ENCODE data around the gene LTBP2.

Gene LTBP2

DNA sequence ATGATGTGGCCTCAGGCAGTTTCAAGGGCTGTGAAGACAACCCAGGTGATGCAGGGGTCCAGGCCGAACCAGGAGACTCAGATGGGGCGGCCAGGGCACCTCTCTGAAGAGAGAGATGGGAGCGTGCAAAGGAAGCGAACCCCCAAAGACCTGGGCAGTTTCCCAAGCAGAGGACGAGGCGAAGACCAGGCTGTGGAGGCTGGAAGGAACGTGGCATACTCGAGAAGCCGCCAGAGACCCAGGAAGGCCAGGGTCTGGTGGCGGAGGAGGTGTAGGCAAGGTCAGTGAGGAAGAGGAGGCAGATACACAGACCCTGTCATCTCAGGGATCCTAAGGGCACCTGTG lies 24.7 kb downstream of the LTBP2 start:
- no peak for FAIRE-seq

DNA sequence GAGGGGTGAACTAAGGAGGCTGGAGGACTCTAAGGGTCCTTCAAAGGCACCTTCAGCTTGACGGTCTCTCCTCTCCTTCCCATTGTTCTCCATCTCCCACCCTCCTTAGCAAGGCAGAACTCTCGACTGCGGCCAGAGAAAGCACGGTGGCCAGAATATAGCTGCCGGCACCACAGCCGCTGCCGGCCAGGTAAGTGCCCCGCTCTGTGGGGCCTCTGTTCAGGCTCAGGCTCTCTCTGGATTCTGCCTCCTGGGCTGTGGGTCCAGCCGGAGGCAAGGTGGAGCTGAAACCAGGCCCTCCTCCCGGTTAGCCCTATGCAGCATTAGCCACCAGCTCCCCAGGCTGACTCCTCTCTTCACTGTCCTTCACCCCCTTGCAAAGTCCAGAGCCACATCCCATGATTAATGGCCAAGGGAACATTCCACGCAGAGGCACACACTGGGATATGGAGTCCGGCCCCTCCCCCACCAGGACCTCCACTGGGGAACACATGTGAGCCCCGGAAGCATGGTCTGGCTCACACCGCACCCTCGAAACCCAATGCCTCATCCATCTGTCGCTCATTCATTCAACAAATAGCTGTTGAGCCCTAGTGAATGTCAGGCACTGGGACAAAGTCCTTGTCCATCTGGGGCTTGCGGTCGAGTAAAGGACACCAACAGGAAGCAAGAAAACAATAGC lies 25.2 kb downstream of the LTBP2 start:
- FAIRE-seq, result no peak

DNA sequence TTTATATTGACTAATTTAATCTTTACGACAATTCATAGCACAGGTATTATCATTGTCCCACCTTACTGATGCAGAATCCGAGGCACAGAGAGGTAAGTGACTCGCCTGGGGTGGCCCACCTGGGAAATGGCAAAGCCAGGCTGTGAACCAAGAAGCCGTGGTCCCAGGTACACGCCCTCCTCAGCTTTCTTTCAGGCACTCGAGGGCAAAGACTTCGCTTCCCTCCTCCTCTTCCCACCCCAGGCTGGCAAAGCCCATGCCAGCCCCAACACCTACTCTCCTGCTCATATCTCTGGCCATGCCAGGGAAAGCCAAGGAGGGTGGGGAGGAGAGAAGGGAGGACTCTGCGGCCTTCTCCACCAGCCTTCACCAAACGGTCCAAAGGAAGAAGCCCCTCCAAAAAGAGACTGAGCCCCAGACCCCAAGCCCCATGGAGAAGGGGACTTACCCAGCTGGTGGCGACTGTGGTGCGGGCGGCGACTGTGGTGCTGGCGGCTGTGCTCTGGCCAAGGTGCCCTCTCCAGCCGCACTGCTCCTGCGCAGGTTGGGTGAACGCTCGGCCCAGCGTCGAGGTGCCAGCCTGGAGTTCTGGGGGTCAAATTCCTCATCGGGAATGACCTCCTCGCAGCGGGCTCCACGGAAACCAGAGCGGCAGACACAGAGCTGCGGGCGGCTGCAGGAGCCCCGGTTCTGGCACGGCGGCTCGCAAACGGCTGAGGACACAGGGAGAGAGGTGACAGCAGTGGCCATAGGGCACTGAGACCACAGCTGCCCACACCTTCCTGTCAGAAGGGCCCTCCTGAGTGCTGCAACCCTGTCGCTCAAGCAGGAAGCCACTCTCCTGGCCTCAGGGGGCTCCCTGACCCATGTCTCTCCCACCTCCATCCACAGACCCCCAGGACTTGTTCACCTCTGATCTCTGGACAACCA lies 26.4 kb downstream of the LTBP2 start:
- FAIRE-seq, result no peak

DNA sequence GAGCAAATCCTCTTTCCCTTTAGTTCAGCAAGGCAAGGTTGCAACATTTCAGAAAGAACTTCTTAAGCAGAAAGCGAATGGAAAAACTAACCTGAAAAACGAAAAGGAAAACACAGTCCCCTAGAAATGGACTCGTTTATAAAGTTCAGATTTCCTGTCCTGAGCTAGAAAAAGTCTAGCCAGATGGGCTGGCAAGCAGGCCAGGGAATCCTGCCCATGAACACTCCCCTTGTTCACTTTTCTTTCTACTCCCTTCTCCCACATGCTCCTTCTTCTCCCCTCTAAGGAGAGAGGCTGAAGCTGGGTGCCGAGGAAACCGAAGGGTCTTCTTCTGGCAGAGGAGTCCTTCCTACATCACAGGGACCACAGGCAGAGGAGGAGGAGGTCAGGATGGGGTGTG lies 27.1 kb downstream of the LTBP2 start:
- no peak for FAIRE-seq

DNA sequence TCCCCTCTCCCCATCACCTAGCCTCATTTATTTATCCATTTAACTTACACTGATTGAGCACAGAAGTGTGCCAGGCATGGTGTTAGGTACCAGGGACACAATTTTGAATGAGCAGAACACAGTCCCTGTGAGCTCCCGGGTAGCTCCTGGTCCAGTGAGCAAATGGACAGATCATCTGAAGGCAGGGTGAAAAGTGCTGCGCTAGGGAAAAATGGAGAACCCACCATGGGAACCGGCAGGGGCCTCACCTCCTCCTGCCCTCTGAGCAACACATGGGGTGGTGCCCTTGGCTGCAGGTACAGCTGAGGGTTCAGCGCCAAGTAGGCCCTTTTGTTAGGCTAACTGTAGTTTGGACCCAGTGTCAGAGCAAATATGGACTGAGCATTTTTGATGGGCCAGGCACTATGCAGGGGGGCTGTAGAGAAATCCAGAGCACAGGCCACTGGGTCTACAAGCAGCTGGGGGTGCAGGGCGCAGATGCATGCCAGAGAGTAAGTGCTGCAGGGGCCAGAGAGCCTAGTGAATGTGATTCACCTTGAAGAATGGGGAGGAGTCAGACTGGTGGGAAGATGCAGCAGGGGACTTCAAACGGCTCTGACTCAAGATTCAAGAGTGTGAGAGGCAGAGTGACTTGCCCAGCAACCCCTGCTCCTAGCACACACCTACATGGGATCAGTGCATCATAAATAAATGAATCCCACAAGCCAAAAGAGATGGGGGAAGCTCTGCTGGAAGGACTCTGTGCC lies 28.2 kb downstream of the LTBP2 start:
- no peak for FAIRE-seq

DNA sequence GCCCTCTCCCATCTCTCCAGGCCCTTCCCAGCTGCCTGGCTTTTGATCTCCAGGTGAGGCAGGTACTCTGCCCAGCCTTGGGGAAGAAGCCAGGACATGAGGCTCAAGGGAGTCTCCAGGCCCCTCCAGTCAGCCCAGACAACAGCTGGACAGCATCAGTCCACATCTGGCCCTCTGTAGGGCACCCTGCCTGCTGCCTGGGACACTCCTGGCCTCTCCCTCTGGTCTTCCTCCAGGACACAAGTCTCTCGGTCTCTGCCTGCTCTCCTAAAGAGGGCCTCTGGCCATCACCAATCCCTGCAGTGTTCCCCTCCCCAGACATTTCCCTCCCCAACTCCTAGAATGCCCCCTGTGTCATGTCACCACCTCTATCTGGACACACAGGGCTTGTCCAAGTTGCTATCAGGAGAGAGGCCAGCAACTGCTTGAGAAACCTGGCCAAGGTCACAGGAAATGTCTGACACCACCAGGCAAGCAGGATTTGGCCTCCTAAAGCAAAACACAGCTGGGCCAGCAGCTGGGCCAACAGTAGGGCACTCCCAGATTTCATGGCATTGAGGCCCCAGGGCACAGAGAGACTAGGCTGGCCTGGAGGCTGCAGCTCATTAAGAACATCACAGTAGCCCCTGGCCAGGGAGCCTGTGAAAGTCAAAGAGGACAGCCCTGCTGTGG lies 29.0 kb downstream of the LTBP2 start:
- no peak for FAIRE-seq

DNA sequence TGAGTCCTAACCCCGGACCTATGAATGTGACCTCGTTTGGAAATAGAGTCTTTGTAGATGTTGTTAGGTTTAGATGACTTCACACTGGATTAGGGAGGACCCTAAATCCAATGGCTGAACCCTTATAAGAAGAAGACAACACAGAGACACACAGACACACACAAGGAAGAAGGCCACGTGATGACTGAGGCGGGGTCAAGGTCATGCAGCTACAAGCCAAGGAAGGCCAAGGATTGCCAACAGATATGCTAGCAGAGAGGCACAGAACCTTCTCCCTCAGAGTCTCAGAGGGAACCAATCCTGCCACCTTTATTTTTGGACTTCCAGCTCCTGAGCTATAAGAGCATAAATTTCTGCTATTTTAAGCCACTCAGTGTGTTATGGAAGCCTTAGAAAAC lies 31.8 kb downstream of the LTBP2 start:
- FAIRE-seq, result no peak

DNA sequence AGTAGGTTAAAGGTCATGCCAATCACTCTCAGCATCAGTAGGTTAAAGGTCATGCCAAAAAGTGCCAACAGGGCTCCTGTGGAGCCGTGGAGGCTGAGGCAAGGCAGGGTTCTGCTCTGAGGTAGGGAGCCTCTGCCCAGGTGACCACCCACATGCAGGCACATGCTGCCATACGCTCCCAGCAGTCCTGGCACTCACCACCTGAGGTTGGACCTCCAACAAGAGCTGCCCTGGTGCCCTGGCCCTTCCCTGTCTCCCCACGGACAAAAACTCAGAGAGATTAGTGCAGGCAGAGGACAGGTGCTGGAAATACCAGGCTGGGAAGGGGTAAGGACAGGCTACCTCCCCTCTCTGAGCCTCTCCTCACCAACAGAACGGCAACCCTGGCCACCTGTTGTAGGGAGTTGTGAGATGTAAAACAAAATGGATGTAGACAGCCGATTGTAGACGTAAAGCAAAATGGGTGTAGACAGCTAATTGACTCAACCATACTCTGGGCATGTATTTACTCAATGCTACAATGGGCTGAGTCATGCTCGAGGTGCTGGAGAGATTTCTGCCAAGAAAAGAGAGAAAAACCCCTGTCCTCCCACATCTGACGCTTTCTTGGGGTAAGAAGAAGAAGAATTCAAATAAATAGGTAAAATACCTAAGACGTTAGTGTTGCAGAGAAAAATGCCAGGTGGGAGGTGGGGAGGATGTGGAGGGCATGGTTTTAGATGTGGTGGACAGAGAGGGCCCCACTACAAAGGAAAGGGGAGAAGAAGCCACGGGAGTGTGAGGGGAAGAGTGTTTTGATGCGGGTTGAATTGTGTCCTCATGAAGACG lies 32.4 kb downstream of the LTBP2 start:
- no peak for FAIRE-seq

DNA sequence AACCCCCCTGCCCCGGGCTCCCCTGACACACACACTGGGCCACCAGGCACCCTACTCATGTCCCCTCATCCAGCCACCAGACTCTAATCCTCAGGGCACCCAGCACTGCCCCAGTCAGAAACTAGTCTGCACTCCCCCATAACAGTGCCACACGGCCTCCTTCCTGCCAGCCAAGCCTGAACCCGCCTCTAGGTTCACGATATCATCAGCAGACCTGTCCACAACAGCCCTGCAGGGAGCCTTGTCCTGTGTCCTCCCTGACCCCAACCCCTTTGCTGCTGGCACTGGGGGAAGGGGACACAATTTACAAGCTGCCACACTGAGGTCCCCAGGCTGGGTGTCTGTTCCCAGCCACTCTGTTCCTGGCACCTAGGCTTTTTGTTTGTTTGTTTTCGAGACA lies 33.6 kb downstream of the LTBP2 start:
- no peak for FAIRE-seq

DNA sequence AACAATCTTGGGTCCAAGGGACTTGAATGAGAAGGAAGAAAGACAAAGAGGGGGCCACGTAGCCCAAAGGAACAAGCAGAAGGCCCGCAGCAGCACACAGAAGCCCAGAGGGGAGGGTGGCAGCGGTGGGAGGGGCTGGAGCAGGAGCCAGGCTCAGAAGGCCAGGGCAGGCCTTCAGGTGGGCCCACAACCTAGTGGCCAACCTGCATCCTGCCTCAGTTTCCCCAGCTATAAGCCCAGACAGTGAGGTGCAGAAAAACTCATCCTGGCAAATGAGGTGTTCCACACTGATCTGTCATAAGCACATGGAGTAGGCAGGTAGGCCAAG lies 34.1 kb downstream of the LTBP2 start:
- FAIRE-seq, result no peak

DNA sequence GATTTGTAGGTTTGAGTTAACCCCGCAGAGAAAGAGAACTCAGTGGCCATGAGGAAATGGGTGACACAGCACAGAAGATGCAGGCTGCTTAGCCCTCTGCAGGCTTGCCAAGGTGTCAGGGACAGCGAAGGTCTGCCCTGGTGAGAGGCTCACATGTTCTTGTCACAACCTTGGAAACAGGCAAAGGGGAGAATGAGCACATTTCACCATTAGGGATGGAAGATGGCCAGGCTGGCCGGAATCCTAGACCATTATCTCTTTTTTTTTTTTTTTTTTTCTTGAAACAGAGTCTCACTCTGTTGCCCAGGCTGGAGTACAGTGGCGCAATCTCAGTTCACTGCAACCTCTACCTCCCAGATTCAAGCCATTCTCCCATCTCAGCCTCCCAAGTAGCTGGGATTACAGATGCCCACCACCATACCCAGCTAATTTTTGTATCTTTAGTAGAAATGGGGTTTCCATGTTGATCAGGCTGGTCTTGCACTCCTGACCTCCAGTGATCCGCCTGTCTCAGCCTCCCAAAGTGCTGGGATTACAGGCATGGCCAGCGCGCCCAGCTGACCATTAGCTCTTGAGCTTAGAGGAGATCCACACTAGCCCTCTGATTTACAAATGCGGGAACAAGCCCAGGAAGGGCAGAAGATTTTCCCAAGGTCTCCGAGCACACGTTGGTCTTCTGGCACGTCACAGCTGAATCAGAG lies 34.6 kb downstream of the LTBP2 start:
- FAIRE-seq, result no peak

DNA sequence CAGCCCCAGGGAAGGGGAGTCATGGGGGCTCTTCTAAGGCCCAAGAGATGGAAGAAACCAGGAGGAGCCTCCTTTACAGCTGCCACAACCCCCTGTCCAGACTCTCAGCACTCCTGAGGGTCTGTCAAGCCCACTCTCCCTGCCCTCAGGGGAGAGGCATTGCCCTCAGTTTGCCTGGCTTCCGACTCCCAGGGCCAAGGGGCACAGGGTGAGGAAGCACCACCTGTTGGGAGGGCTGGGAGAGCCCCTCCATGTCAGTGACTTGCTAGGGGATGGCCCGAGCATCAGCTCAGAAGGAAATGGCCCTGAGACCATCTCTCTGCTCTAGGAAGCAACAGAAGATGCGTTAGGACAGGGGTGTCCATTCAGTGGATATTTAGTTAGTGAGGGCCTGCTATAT lies 36.1 kb downstream of the LTBP2 start:
- FAIRE-seq, result no peak

DNA sequence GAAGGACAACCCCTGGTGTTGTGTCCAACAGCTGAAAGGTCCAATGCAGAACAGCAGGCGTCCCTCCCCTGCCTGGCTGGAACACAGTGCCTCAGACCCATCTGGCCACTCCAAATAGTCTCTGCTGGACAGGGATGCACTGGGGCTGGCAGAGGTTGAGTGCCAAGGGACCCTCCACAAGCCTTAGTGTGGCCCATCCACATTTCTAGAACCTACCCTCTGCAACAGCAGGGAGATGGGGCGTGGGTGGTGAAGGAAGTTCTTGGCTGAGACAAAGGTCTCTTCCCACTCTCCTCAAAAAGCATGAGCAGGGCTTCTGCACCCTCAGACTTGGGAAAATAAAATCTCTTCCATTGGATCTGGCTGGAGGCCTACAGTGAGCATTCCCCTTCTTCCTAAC lies 36.5 kb downstream of the LTBP2 start:
- FAIRE-seq, result no peak

DNA sequence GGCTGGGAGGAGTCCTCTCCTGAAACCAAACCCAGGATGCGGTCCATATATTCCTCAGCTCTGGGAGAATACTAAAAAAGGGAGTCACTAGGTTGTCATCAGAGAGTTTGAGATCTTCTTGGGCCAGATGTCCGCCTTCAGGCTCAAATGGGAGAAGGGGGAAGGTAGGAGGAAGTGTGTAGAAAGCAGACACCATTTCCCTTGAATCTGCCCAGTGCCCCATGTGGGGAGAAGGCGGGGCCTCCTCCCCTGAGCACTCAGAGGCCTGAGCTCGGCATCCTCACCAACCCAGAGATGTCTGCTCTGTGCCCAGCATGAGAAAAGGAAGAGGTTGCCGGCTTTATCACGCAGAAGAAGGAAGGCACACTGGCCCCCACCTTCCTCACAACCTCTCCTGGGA lies 37.3 kb downstream of the LTBP2 start:
- FAIRE-seq, result no peak

DNA sequence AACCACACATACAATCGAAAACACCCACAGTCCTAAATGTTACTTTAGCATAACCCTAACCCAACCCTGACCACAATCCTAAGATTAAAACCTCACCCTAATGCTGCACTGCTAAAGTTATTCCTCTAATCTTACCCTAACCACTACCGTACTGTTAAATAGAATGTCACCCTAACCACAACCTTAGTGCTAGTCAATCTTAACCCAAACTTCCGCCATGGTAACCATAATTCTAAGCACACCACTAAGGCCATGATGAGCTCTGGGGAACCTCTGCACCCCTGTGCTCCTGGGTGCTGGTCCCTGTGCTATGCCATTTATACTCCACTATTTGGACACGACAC lies 38.0 kb downstream of the LTBP2 start:
- FAIRE-seq, result no peak

DNA sequence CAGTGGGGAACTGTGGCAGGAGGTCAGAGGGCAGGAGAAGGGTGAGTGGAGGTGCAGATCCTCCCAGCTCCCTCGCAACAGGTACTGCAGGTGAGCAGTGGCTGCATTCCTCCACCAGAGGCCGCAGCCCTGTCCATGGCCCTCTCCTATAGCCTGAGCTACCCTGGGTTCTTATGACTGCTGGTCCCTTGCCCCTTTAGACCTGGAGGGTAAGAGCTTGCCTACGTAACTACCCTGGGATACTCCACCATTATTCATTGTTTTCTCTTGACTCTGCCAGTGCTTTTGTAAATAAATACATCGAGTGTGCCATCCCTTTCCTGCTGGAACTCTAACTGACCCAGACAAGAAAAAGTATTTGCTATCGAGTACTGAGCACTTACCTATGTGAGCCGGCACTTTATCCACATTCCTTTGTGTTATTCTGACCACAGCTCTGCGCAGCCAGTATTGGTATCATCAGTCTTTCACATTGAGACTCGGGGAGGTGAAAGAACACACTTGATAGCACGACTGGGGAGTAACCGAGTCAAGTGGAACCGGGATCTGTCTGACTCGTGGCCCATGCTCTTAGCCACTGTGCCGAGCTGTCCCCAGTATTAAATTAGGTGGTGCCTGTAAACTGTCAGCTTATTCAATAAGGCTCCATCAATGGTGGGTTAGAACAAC lies 38.5 kb downstream of the LTBP2 start:
- no peak for FAIRE-seq

DNA sequence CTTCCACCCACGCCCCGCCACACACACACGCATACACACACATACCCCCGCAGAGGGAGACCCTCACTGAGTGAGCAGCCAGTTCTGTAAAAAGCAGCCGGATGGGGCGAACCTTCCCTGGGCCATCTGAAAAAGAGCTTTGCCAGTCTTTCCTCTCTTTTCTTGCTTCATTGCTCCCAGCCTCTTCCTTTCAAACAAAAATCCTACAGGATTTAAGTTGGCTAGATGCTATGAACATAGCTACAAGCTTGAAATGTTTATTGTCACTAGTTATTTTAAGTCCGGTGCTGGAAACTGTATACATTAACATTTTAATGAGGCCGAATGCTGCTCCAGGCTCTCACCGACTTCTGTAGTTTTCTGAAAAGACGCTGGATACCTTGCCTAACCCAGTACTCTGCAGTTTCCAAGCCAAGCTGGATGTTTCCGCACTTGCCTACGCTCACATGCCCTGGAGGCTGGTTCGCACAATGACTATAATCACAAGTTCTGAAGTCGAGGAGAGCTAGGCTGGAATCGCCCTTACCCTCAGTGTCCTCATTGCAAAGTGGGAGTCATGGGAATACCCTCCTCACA lies 39.2 kb downstream of the LTBP2 start:
- no peak for FAIRE-seq

DNA sequence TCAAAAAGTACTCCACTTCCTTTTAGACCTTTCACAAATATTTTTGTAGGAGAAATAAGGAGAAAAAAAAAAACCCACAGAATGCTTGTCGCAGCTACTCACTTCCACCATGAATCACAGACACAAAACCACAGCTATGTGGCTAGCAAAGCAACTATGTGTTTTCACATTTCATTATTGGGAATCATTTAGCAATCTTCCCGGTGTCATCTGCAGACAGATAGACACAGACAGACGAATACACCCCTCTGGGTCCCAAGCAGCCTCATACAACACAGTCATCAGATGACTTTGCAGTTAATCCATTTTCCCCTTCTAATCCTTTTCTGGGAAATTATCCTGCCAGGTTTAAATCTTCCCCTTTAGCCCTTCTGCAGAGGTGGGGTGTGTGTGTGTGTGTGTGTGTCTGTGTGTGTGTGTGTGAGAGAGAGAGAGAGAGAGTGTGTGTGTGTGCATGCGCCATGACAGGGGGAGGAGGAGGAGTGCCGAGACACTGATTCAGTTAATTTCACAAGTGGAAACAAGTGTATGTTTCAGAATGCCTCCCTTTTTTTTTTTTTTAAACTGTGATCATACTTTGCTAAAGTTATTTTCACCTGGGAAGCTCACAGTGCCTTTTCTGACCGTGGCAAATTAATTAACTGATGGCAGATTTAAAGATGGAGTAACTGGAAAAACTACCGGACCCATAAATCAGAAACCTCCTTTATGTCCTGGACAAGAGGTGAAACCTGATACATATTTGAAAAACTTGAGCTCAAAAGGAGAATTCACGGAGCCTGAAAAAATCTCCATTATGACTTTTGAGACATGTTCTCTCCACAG lies 39.9 kb downstream of the LTBP2 start:
- no peak for FAIRE-seq

DNA sequence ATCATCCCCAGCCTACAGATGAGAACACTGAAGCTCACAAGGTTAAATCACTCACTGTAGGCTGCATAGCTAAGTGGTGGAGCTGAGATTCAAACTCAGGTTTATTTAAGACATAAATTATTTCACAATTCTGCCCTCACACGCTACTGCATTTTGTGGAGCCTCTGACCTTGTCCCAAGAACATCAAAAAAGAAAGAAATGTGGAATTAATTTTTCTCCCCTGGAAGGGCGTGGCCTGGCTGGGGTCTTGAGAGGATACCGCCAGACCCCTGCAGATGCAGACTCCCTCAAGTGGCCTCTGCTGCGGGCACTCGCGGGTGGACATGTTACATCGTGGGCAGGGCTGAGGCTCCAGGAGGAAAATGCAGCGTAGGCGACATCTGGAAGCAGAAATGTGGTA lies 40.6 kb downstream of the LTBP2 start:
- FAIRE-seq, result no peak

DNA sequence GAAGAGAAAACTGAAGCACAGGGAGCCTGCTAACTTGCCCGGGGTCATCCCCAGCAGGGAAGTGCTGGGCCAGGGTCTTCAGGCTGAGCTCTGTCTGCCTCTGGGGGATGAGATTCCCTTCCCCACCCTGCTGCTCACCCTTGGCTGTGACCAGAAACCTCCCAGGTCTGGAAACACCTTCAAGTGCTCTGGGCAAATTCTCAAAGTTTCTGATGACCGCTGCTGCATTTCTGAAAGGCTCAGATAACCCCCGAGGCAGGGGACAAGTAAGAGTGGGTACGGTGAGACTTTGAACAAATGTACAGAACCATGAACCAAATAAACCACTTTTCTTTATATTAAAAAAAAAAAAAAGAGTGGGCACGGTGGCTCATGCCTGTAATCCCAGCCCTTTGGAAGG lies 41.3 kb downstream of the LTBP2 start:
- no peak for FAIRE-seq
